PC-9 (cell line): ENCODE results near the gene GSK3B. TPM values are rescaled to one million over a fixed set of nuclear protein-coding genes. Genes with fewer than 3 reads are reported as not detected.

Experiments
- BruUV-seq: library from RNA; stranded (reverse); fragments of 400-500 nt; replicated peaks from 2 replicates; lab custom pipeline; 2021; lab: Mats Ljungman, UMichigan
- CTCF ChIA-PET: fragments of 300-600 bp; sonication (Branson Sonifier 250); formaldehyde crosslinking; loops from one replicate; lab custom pipeline; 2022; ENCODE audit warnings: antibody characterized with exemption; lab: Charles Lee
- POLR2A ChIA-PET: fragments of 300-600 bp; sonication (Branson Sonifier 250); formaldehyde crosslinking; loops from one replicate; lab custom pipeline; 2022; ENCODE audit warnings: antibody characterized with exemption; ENCODE audit not compliant: unreplicated experiment; lab: Charles Lee
- DNase-seq, 2 experiments: peaks; one replicate each; pipeline versions ENCODE4 v3.0.0 to v3.0.0-alpha.2; 2015 to 2022; ENCODE audit warnings: mixed read lengths in 1 of 2
- H2AFZ ChIP-seq: fragments of 200-600 bp; sonication (generic); 2 replicates; pipeline ENCODE4 v1.8.1; 2017; ENCODE audit warnings: antibody characterized with exemption
- H3F3A ChIP-seq: fragments of 200-600 bp; sonication (generic); 2 replicates; pipeline ENCODE4 v1.8.1; 2017; ENCODE audit warnings: antibody characterized with exemption, mild to moderate bottlenecking, low read depth; ENCODE audit not compliant: insufficient read depth
- H3K27ac ChIP-seq: fragments of 200-600 bp; sonication (generic); 2 replicates; pipeline ENCODE4 v1.6.1; 2016; ENCODE audit warnings: mixed run types
- H3K27me3 ChIP-seq: fragments of 200-600 bp; sonication (generic); 2 replicates; pipeline ENCODE4 v1.6.1; 2016; ENCODE audit warnings: low read depth, mixed run types; ENCODE audit not compliant: insufficient read depth
- H3K36me3 ChIP-seq: fragments of 200-600 bp; sonication (generic); 2 replicates; pipeline ENCODE4 v1.6.1; 2016; ENCODE audit warnings: low read depth, mixed run types
- H3K4me1 ChIP-seq: fragments of 200-600 bp; sonication (generic); replicated peaks from 2 replicates; pipeline ENCODE4 v1.6.1; 2016; ENCODE audit warnings: mixed run types; ENCODE audit not compliant: insufficient read depth
- H3K4me2 ChIP-seq: fragments of 200-600 bp; sonication (generic); 2 replicates; pipeline ENCODE4 v1.6.1; 2017; ENCODE audit warnings: mixed run types
- H3K4me3 ChIP-seq: fragments of 200-600 bp; sonication (generic); 2 replicates; pipeline ENCODE4 v1.6.1; 2016; ENCODE audit warnings: mixed run types
- H3K79me2 ChIP-seq: fragments of 200-600 bp; sonication (generic); 2 replicates; pipeline ENCODE4 v1.6.1; 2017; ENCODE audit warnings: low read depth, mixed run types
- H3K9me2 ChIP-seq: fragments of 200-600 bp; sonication (generic); 2 replicates; pipeline ENCODE4 v1.8.1; 2017; ENCODE audit warnings: mild to moderate bottlenecking; ENCODE audit not compliant: insufficient read depth
- H3K9me3 ChIP-seq: fragments of 200-600 bp; sonication (generic); 2 replicates; pipeline ENCODE4 v1.8.1; 2016; ENCODE audit warnings: low read depth; ENCODE audit not compliant: insufficient read depth
- H4K20me1 ChIP-seq: fragments of 200-600 bp; sonication (generic); 2 replicates; pipeline ENCODE4 v1.8.1; 2017; ENCODE audit not compliant: insufficient read depth
- CTCF ChIP-seq: fragments of 200-600 bp; sonication (generic); conservative IDR thresholded peaks from 2 replicates; pipeline ENCODE4 v1.6.1; 2017; ENCODE audit warnings: mixed run types, antibody characterized with exemption, mild to moderate bottlenecking, moderate library complexity
- EZH2 ChIP-seq: fragments of 200-600 bp; sonication (generic); IDR thresholded peaks from 2 replicates; pipeline ENCODE4 v1.8.0; 2017; ENCODE audit warnings: antibody characterized with exemption, low read depth
- intact Hi-C: fragments of 100-400 bp; cut with micrococcal nuclease; formaldehyde crosslinking; loops from one replicate; pipeline ENCODE4 v1.10.0; 2022; ENCODE audit not compliant: unreplicated experiment
- total RNA-seq: library from RNA; stranded (reverse); gene quantifications from 2 replicates; pipeline ENCODE4 v1.2.3, GENCODE V29; 2021

GSK3B gene
- total RNA-seq, 1 experiment from 2014 or later, result 62.0 TPM

- H3K9me3 ChIP-seq, result no peaks in the 10 kb centered on the region
- H3K4me2 ChIP-seq, result no peak overlapping the region
- H3K4me1 ChIP-seq, result no peaks in the 10 kb centered on the region
- no peaks in the 10 kb centered on the region for H3F3A ChIP-seq
- H3K9me2 ChIP-seq, result no peaks in the 10 kb centered on the region
- no peaks in the 10 kb centered on the region for H3K36me3 ChIP-seq
- no peaks in the 10 kb centered on the region for H4K20me1 ChIP-seq
- ChIA-PET CTCF (no interaction called here), POLR2A (no interaction called here)
- no peak for DNase-seq
- H3K79me2 ChIP-seq, result no peaks in the 10 kb centered on the region
- H3K27me3 ChIP-seq, result no peaks in the 10 kb centered on the region
- BruUV-seq, result no TSS peak
- TF ChIP-seq CTCF (no peak), EZH2 (no peak)
- no peak overlapping the region for H3K4me3 ChIP-seq
- H3K27ac ChIP-seq, result no peak overlapping the region
- intact Hi-C loops, result no loop called here
- peak overlapping the region; percentile 51; the same call in 1 of the 2 replicates for H2AFZ ChIP-seq
Observed at GRCh38 chr3:119779731-119780383, 314.4 kb downstream of the GSK3B start.

GRCh38 chr3:119778811-119779210 lies 315.4 kb downstream of the GSK3B start:
- POLR2A ChIA-PET, result no interaction called here
- TF ChIP-seq CTCF, result no peak
- no peak for TF ChIP-seq EZH2
- H3K4me1 ChIP-seq, result no peaks in the 10 kb centered on the region

GRCh38 chr3:119778176-119778575 lies 316.1 kb downstream of the GSK3B start:
- intact Hi-C loops, result no loop called here
- Histone ChIP-seq H3K9me2 (no peaks in the 10 kb centered on the region), H3F3A (no peaks in the 10 kb centered on the region), H4K20me1 (no peaks in the 10 kb centered on the region), H2AFZ (no peak overlapping the region), H3K36me3 (no peaks in the 10 kb centered on the region), H3K27me3 (no peaks in the 10 kb centered on the region), H3K4me2 (no peak overlapping the region), H3K27ac (no peak overlapping the region), H3K9me3 (no peaks in the 10 kb centered on the region), H3K79me2 (no peaks in the 10 kb centered on the region), H3K4me3 (no peak overlapping the region), H3K4me1 (no peaks in the 10 kb centered on the region)
- POLR2A ChIA-PET, result interaction anchor here (0.5 kb wide), 1 partner anchor 140 kb away, joined by 3 read pairs; no protein-coding TSS in a partner anchor
- CTCF ChIA-PET, result no interaction called here
- no peak for TF ChIP-seq EZH2
- no TSS peak for BruUV-seq
- no peak for DNase-seq

More at GRCh38 chr3:119778811-119779210, 315.4 kb downstream of the GSK3B start:
- CTCF ChIA-PET, result no interaction called here
- intact Hi-C loops, result no loop called here
- Histone ChIP-seq H3K9me3 (no peaks in the 10 kb centered on the region), H3K4me2 (no peak overlapping the region), H2AFZ (no peak overlapping the region), H3K27me3 (no peaks in the 10 kb centered on the region), H3K27ac (no peak overlapping the region), H3K4me3 (no peak overlapping the region), H3K79me2 (no peaks in the 10 kb centered on the region), H4K20me1 (no peaks in the 10 kb centered on the region), H3K36me3 (no peaks in the 10 kb centered on the region), H3F3A (no peaks in the 10 kb centered on the region), H3K9me2 (no peaks in the 10 kb centered on the region)
- no peak for DNase-seq
- no TSS peak for BruUV-seq
